ENCODE measurements around the gene IGF2BP3. TPM values are rescaled to one million over a fixed set of nuclear protein-coding genes. Genes with fewer than 3 reads are reported as not detected.

IGF2BP3 gene
- total RNA-seq, 1 donor, result 2.5 TPM

DNA sequence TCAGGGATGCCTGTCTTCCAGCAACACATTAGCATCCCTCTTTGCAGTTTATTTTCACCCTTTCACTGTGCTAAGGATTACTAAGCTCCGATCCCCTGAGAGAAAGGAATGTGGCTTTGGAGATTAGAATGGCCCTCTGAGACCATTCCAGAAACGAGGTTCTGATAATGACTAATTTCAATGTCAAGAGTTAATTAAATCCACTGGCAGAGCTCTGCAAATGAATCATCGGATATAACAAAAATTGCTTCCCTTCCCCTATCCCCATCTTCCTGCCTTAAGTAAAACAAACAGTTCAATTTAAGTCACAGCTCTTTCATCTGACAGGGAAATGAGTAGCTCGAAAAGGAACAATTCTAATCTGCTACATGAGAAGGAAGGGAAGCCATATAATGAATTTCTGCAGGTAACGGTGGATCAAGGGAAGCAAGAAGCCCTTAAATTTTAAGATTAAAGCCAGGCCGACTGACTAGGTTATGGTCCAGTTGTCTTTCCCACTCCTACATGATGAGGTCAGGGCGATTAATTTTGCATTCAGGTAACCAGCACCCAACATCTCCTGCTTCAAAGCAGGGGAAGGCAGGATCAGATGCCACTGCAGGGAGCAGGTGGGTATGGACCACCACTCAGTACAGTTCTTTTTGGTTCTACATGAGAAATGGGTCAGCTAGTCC lies 120.7 kb downstream of the IGF2BP3 start:
- Histone ChIP-seq H3K36me3 (ENCODE audit: insufficient read depth, low read length) (peaks cover 5% of the 10 kb centered on the region), H3K4me3 (ENCODE audit: insufficient read depth, low read length) (no peak overlapping the region), H3K27ac (ENCODE audit: low read depth, low read length) (peak overlapping the region; percentile 29), H3K9me3 (ENCODE audit: low read depth, low read length) (no peaks in the 10 kb centered on the region), H3K4me2 (ENCODE audit: insufficient read depth, low read length) (peak overlapping the region; percentile 54), H3K79me2 (ENCODE audit: insufficient read depth, low read length) (peaks cover 9% of the 10 kb centered on the region), H3K4me1 (ENCODE audit: insufficient read depth, low read length) (peaks cover 41% of the 10 kb centered on the region), H3K27me3 (ENCODE audit: insufficient read depth, low read length) (no peaks in the 10 kb centered on the region), H4K20me1 (ENCODE audit: insufficient read depth, low read length) (no peaks in the 10 kb centered on the region), H2AFZ (ENCODE audit: low read length) (no peak overlapping the region)
- peak; percentile 77 for DNase-seq (ENCODE audit: insufficient read length, low spot score, missing footprints)
- no peak for TF ChIP-seq CTCF (IDR thresholded peaks at IDR 0.05; ENCODE audit: extremely low read depth, low read depth, low read length)

GRCh38 chr7:23347682-23348180 lies 122.6 kb downstream of the IGF2BP3 start:
- peak overlapping the region; percentile 24 for H2AFZ ChIP-seq (ENCODE audit: low read length)
- H3K27ac ChIP-seq (ENCODE audit: low read depth, low read length), result peak overlapping the region; percentile 70
- no peak for TF ChIP-seq CTCF (IDR thresholded peaks at IDR 0.05; ENCODE audit: extremely low read depth, low read depth, low read length)
- H3K27me3 ChIP-seq (ENCODE audit: insufficient read depth, low read length), result no peaks in the 10 kb centered on the region
- H3K9me3 ChIP-seq (ENCODE audit: low read depth, low read length), result no peaks in the 10 kb centered on the region
- peaks cover 5% of the 10 kb centered on the region for H3K36me3 ChIP-seq (ENCODE audit: insufficient read depth, low read length)
- H3K79me2 ChIP-seq (ENCODE audit: insufficient read depth, low read length), result peaks cover 9% of the 10 kb centered on the region
- peak; percentile 56 for DNase-seq (ENCODE audit: insufficient read length, low spot score, missing footprints)
- H3K4me3 ChIP-seq (ENCODE audit: insufficient read depth, low read length), result peak overlapping the region; percentile 53
- no peaks in the 10 kb centered on the region for H4K20me1 ChIP-seq (ENCODE audit: insufficient read depth, low read length)
- H3K4me1 ChIP-seq (ENCODE audit: insufficient read depth, low read length), result peaks cover 52% of the 10 kb centered on the region
- H3K4me2 ChIP-seq (ENCODE audit: insufficient read depth, low read length), result peak overlapping the region; percentile 82

- Histone ChIP-seq H3K36me3 (ENCODE audit: insufficient read depth, low read length) (peaks cover 5% of the 10 kb centered on the region), H3K4me2 (ENCODE audit: insufficient read depth, low read length) (peak overlapping the region; percentile 82), H3K4me3 (ENCODE audit: insufficient read depth, low read length) (peak overlapping the region; percentile 53), H4K20me1 (ENCODE audit: insufficient read depth, low read length) (no peaks in the 10 kb centered on the region), H2AFZ (ENCODE audit: low read length) (peak overlapping the region; percentile 24), H3K27me3 (ENCODE audit: insufficient read depth, low read length) (no peaks in the 10 kb centered on the region), H3K27ac (ENCODE audit: low read depth, low read length) (peak overlapping the region; percentile 70), H3K9me3 (ENCODE audit: low read depth, low read length) (no peaks in the 10 kb centered on the region), H3K4me1 (ENCODE audit: insufficient read depth, low read length) (peaks cover 52% of the 10 kb centered on the region), H3K79me2 (ENCODE audit: insufficient read depth, low read length) (peaks cover 9% of the 10 kb centered on the region)
- DNase-seq (ENCODE audit: insufficient read length, low spot score, missing footprints), result no peak
- TF ChIP-seq CTCF (IDR thresholded peaks at IDR 0.05; ENCODE audit: extremely low read depth, low read depth, low read length), result no peak
These were observed 123.1 kb downstream of the IGF2BP3 start for GRCh38 chr7:23347033-23347681.

DNA sequence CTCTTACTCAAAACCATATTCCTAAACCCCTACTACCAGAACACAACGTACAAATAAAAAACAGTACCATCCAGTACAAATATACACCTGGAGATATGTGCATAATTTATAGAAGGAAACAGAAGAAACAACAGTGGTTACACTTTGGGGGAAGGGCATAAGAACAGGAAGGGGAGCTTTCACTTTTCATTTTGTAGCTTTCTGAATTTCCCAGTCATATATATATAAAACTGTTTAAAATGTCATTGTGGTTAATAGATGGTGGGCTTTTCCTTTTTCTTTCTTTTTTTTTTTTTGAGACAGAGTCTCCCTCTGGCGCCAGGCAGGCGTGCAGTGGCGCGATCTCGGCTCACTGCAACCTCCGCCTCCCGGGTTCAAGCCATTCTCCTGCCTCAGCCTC lies 124.0 kb downstream of the IGF2BP3 start:
- H3K27ac ChIP-seq (ENCODE audit: low read depth, low read length), result no peak overlapping the region
- H3K27me3 ChIP-seq (ENCODE audit: insufficient read depth, low read length), result no peaks in the 10 kb centered on the region
- peaks cover 50% of the 10 kb centered on the region for H3K4me1 ChIP-seq (ENCODE audit: insufficient read depth, low read length)
- DNase-seq (ENCODE audit: insufficient read length, low spot score, missing footprints), result no peak
- peaks cover 5% of the 10 kb centered on the region for H3K36me3 ChIP-seq (ENCODE audit: insufficient read depth, low read length)
- H3K9me3 ChIP-seq (ENCODE audit: low read depth, low read length), result no peaks in the 10 kb centered on the region
- H3K79me2 ChIP-seq (ENCODE audit: insufficient read depth, low read length), result peaks cover 9% of the 10 kb centered on the region
- H4K20me1 ChIP-seq (ENCODE audit: insufficient read depth, low read length), result no peaks in the 10 kb centered on the region
- H3K4me3 ChIP-seq (ENCODE audit: insufficient read depth, low read length), result no peak overlapping the region
- peak overlapping the region; percentile 19 for H3K4me2 ChIP-seq (ENCODE audit: insufficient read depth, low read length)
- no peak for TF ChIP-seq CTCF (IDR thresholded peaks at IDR 0.05; ENCODE audit: extremely low read depth, low read depth, low read length)
- H2AFZ ChIP-seq (ENCODE audit: low read length), result no peak overlapping the region
